ENCODE measurements around the gene PLEKHA4.

Gene PLEKHA4

DNA sequence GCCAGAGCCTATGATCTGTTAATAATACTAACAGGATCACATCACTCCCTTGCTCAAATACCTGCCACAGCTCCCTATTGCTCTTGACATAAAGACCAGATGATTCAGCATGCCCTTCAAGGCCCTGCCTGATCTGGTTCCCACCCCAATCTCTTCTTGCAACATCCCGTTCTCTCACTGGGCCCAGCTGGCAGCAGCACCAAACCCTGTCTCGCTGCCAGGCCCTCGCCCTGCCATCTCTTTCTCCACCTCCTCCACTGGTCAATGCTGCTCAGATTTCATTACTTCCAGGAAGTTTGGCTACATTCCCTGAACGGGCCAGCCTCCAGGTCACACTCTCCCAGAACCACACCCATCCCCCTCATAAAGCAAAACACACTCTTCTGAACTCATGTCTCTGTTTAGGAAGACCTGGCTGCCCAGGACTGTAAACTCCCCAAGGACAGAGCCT, 49.0 kb downstream of the PLEKHA4 start:
- TF ChIP-seq GATA2 (IDR thresholded peaks at IDR 0.05; ENCODE audit: low read depth, low read length) (no peak), GATA3 (IDR thresholded peaks at IDR 0.05; ENCODE audit: low read depth, low read length) (no peak)

DNA sequence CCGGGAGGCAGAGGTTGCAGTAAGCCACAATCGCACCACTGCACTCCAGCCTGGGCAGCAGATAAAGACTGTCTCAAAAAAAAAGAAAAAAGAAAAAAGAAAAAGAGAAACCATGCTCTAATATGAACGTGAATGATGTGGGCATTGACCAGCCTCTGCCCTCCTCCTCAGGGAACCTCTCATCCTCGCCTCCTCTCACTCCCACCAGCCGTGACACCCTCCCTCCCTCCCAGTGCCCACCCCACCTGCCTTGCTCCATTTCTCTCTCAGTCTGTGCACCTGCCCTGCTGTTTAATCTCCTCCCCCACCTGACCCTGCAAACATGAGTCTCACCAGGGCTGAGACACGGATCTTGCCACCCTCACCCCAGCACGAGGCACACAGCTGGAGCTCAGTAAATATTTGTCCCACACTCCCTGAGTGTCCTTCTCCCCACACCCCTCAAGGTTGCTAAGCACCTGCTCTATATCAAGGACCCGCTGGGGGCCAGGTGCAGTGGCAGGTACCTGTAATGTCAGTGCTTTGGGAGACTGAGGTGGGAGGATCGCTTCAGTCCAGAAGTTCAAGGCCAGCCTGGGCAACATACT, 50.1 kb downstream of the PLEKHA4 start:
- TF ChIP-seq GATA3 (IDR thresholded peaks at IDR 0.05; ENCODE audit: low read depth, low read length) (no peak), GATA2 (IDR thresholded peaks at IDR 0.05; ENCODE audit: low read depth, low read length) (no peak)

- no peak for TF ChIP-seq GATA3 (IDR thresholded peaks at IDR 0.05; ENCODE audit: low read depth, low read length)
- TF ChIP-seq GATA2 (IDR thresholded peaks at IDR 0.05; ENCODE audit: low read depth, low read length) = no peak
These were observed 50.8 kb downstream of the PLEKHA4 start for GRCh38 chr19:48817585-48818124.

DNA sequence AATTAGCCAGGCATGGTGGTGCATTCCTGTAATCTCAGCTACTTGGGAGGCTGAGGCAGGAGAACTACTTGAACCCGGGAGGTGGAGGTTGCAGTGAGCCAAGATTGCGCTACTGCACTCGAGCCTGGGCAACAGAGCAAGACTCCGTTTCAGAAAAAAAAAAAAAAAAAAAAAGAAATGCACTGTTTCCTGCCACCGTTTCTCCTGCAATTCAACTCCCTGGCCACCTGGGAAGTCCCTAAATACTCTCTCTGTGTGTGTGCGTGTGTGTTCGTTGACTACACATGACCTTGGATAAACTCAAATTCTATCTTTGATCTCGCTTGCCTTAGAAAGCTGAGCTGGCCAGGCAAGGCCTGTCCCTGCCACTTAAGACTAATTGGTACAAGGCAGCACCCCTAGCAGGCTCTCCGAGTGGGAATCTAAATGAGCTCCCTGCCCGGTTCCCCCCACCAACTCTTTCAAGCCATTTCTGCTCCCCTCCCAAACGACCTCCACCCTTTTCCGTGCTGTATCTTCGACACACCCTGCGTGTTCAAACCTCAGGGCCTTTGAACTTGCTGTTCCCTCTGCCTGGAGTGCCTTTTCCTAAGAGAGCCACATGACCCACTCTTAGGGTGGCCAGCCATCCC, 52.4 kb downstream of the PLEKHA4 start:
- TF ChIP-seq GATA3 (IDR thresholded peaks at IDR 0.05; ENCODE audit: low read depth, low read length) (no peak), GATA2 (IDR thresholded peaks at IDR 0.05; ENCODE audit: low read depth, low read length) (no peak)

- no peak for TF ChIP-seq GATA3 (IDR thresholded peaks at IDR 0.05; ENCODE audit: low read depth, low read length)
- TF ChIP-seq GATA2 (IDR thresholded peaks at IDR 0.05; ENCODE audit: low read depth, low read length) = no peak
These were observed 53.5 kb downstream of the PLEKHA4 start for GRCh38 chr19:48814895-48815294.

GRCh38 chr19:48813123-48813913, 55.1 kb downstream of the PLEKHA4 start:
- TF ChIP-seq GATA3 (IDR thresholded peaks at IDR 0.05; ENCODE audit: low read depth, low read length) (no peak), GATA2 (IDR thresholded peaks at IDR 0.05; ENCODE audit: low read depth, low read length) (no peak)

DNA sequence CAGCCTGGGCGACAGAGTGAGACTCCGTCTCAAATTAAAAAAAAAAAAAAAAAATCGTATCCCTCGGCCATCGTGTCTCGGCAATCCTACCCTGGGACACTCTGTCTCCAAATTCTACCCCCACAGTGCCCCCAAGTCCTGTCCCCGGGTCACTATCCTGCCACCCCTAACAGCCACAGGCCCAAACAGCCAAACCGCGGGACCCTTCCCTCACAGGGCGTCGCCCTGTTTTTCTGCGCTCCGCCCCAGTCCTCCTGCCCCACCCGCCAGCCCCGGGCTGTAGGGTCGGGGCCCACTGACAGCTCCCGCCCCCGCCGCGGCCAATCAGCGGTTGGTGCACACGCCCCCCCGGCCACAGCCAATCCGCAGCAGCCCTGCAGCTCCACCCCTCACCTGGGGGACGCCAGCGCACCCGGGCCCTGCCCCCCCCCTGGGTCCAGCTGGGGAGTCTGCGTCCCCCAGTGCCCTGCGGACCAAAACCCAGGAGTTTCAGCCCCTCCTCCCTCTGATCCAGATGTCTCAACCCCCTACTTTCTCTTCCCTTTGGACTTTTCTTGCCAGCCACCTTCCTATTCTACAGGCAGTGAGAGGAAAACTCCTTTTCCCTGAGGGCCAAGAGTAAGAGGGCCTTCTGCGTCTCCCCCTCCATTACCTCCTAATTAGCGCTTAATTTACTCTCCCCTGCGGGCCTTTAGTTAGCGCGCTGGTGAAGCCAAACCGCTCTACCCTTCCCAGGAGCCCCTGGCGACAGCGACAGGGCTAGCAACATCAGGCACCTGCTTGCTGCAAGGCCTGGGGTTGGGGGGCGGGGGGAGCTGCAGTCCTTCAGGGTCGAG, 56.1 kb downstream of the PLEKHA4 start:
- TF ChIP-seq GATA3 (IDR thresholded peaks at IDR 0.05; ENCODE audit: low read depth, low read length) = no peak
- no peak for TF ChIP-seq GATA2 (IDR thresholded peaks at IDR 0.05; ENCODE audit: low read depth, low read length)

DNA sequence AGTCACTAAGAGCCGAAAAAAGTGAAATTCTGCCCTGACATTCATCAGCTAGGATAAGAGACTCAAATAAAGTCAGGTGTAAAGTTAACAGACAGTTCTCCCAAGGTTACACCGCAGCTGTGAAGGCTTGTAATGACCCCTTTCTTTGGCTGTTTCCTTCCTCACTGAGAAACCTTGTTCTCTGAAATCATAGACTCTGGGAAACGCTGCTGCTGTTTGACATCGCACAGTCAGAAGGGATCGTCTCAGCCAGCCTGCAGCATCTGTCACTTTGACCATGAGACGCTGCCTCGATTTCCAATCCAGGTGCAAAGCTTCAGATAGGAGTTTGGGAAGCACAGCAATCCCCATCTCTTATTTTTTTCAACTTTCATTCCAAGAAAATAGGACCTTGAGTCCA, 58.3 kb downstream of the PLEKHA4 start:
- TF ChIP-seq GATA2 (IDR thresholded peaks at IDR 0.05; ENCODE audit: low read depth, low read length) (no peak), GATA3 (IDR thresholded peaks at IDR 0.05; ENCODE audit: low read depth, low read length) (no peak)

GRCh38 chr19:48807590-48808308, 60.7 kb downstream of the PLEKHA4 start:
- TF ChIP-seq GATA3 (IDR thresholded peaks at IDR 0.05; ENCODE audit: low read depth, low read length) = no peak
- TF ChIP-seq GATA2 (IDR thresholded peaks at IDR 0.05; ENCODE audit: low read depth, low read length) = no peak

GRCh38 chr19:48806818-48807589, 61.4 kb downstream of the PLEKHA4 start:
- TF ChIP-seq GATA3 (IDR thresholded peaks at IDR 0.05; ENCODE audit: low read depth, low read length) = no peak
- no peak for TF ChIP-seq GATA2 (IDR thresholded peaks at IDR 0.05; ENCODE audit: low read depth, low read length)

GRCh38 chr19:48806518-48806817, 61.9 kb downstream of the PLEKHA4 start:
- TF ChIP-seq GATA3 (IDR thresholded peaks at IDR 0.05; ENCODE audit: low read depth, low read length) = no peak
- TF ChIP-seq GATA2 (IDR thresholded peaks at IDR 0.05; ENCODE audit: low read depth, low read length) = no peak

DNA sequence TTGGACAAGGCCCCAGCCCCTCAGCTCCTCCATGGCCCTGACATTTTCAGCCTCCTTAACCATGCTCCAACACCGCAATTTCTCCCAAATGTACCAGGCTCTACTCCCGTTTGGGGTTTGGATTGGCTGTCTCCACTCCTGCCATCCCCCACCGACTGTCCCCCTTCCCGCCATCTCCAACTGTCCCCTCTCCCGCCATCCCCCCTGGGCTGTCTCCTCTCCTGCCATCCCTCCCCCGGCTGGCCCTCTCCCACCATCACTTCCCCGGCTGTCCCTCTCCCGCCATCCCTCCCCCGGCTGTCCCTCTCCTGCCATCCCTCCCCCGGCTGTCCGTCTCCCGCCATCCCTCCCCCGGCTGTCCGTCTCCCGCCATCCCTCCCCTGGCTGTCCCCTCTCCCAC, 63.0 kb downstream of the PLEKHA4 start:
- TF ChIP-seq GATA3 (IDR thresholded peaks at IDR 0.05; ENCODE audit: low read depth, low read length) (no peak), GATA2 (IDR thresholded peaks at IDR 0.05; ENCODE audit: low read depth, low read length) (no peak)

DNA sequence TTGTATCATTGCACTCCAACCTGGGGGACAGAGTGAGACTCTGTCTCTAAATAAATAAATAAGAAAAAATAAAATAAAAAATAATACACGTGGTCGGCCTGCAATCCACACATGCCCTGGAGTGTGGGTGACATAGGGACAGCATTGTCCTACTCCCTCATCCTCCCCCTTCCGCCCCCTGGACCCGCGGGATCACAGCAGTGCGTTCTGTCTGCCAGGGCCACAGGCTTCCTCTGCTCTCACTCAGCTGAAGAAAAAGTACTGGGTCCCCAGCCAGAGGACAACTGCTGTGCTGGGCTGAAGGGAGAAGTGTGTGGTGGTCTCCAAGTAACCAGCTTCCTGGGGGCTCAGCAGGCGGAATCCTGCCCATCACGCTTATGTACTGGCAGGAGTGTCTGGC, 63.9 kb downstream of the PLEKHA4 start:
- TF ChIP-seq GATA2 (IDR thresholded peaks at IDR 0.05; ENCODE audit: low read depth, low read length) (no peak), GATA3 (IDR thresholded peaks at IDR 0.05; ENCODE audit: low read depth, low read length) (no peak)
